DND-41 (cell line): ENCODE results near the gene KRTAP26-1.

Source experiments
- ATAC-seq: fragments of 200-7000 bp; cut with Tn5 transposase; 3 replicates; pipeline ENCODE4 v1.9.1; 2021; ENCODE audit warnings: low read depth; ENCODE audit not compliant: insufficient read depth
- DNase-seq: peaks from one replicate; pipeline ENCODE4 v3.0.0-alpha.2; 2020
- H2AFZ ChIP-seq: 2 replicates; pipeline ENCODE4 v1.6.0; 2012; ENCODE audit warnings: low read depth, low read length
- H3K27ac ChIP-seq: 2 replicates; pipeline ENCODE4 v1.5.1; 2012; ENCODE audit warnings: low read length, inconsistent platforms
- H3K27me3 ChIP-seq: fragments of 200-600 bp; sonication (generic); 2 replicates; pipeline ENCODE4 v1.6.0; 2012; ENCODE audit warnings: low read length, mild to moderate bottlenecking, inconsistent platforms; ENCODE audit not compliant: insufficient read depth, poor library complexity
- H3K36me3 ChIP-seq: 2 replicates; pipeline ENCODE4 v1.5.1; 2012; ENCODE audit warnings: low read length, inconsistent platforms; ENCODE audit not compliant: insufficient read depth
- H3K4me1 ChIP-seq: 2 replicates; pipeline ENCODE4 v1.5.1; 2012; ENCODE audit warnings: mild to moderate bottlenecking, low read length; ENCODE audit not compliant: insufficient read depth
- H3K4me2 ChIP-seq: 2 replicates; pipeline ENCODE4 v1.6.0; 2012; ENCODE audit warnings: mild to moderate bottlenecking, moderate library complexity, low read length, inconsistent platforms; ENCODE audit not compliant: insufficient read depth
- H3K4me3 ChIP-seq, 2 experiments: fragments of 200-600 bp in 1 of 2; shearing (Covaris generic) in 1 of 2; 2 replicates each; pipeline ENCODE4 v1.5.1; 2012 to 2016; ENCODE audit warnings: inconsistent platforms in 2 of 2, low read length in 2 of 2, mild to moderate bottlenecking in 2 of 2, low read depth in 1 of 2, moderate library complexity in 1 of 2
- H3K79me2 ChIP-seq: 2 replicates; pipeline ENCODE4 v1.6.0; 2012; ENCODE audit warnings: low read length, inconsistent platforms; ENCODE audit not compliant: insufficient read depth
- H3K9ac ChIP-seq: 2 replicates; pipeline ENCODE4 v1.6.0; 2012; ENCODE audit warnings: low read depth, mild to moderate bottlenecking, inconsistent platforms, low read length, moderate library complexity
- H3K9me3 ChIP-seq: 2 replicates; pipeline ENCODE4 v1.5.1; 2012; ENCODE audit warnings: low read length, moderate library complexity, mild to moderate bottlenecking, inconsistent platforms; ENCODE audit not compliant: insufficient read depth, severe bottlenecking
- H4K20me1 ChIP-seq: 2 replicates; pipeline ENCODE4 v1.6.0; 2012; ENCODE audit warnings: low read length; ENCODE audit not compliant: insufficient read depth
- EZH2 ChIP-seq: IDR thresholded peaks from 3 replicates; pipeline ENCODE4 v1.6.1; 2012; ENCODE audit warnings: borderline replicate concordance, low read depth, mild to moderate bottlenecking, moderate library complexity, low read length, inconsistent platforms; ENCODE audit not compliant: severe bottlenecking
- TF ChIP-seq, protein P1 (sequence below): IDR thresholded peaks from 2 replicates; pipeline ENCODE4 v1.5.1; 2012; ENCODE audit warnings: borderline replicate concordance, low read length, moderate library complexity, mild to moderate bottlenecking; ENCODE audit not compliant: poor library complexity, severe bottlenecking; ENCODE audit errors: extremely low read depth

The KRTAP26-1 gene, protein sequence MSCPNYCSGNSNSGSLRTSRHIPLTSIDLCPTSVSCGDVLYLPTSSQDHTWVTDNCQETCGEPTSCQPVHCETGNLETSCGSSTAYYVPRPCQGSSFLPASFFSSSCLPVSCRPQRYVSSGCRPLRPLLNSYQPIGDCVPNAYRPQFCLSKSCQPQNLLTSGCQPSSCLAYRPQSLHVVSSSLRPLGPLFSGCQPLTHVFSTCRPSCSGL

DNA sequence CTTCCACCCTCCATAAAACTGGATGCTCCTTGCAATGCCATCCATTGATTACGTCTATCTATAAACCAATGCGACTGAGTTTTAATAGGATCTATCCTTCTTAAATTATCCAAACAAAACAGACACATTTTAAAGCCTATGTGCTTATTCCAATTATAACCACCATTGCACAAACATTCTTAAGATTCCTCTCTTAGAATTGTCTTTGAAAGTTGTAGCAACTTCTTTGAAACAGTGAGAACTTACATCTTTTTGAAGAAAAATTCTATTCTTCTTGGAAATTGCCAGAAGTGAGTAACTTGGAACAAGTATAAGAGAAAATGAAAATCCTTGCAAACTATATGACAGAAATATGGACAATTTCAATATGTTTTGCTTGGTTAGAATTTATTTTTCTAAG, at the start of gene KRTAP26-1:
Gene KRTAP26-1, minus strand, starts transcription at position 101 of the 400 bp plus-strand sequence. CDS start 280 bp downstream, outside the sequence.
- TF ChIP-seq, protein P1, sequence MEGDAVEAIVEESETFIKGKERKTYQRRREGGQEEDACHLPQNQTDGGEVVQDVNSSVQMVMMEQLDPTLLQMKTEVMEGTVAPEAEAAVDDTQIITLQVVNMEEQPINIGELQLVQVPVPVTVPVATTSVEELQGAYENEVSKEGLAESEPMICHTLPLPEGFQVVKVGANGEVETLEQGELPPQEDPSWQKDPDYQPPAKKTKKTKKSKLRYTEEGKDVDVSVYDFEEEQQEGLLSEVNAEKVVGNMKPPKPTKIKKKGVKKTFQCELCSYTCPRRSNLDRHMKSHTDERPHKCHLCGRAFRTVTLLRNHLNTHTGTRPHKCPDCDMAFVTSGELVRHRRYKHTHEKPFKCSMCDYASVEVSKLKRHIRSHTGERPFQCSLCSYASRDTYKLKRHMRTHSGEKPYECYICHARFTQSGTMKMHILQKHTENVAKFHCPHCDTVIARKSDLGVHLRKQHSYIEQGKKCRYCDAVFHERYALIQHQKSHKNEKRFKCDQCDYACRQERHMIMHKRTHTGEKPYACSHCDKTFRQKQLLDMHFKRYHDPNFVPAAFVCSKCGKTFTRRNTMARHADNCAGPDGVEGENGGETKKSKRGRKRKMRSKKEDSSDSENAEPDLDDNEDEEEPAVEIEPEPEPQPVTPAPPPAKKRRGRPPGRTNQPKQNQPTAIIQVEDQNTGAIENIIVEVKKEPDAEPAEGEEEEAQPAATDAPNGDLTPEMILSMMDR = no peak
- no peak for TF ChIP-seq EZH2
- no peaks in the 10 kb centered on the region for H3K27me3 ChIP-seq
- H3K9ac ChIP-seq = no peak within 1 kb of the TSS
- H3K27ac ChIP-seq = no peak within 1 kb of the TSS
- no peak within 1 kb of the TSS for H3K4me3 ChIP-seq
- no peaks in the 10 kb centered on the region for H3K79me2 ChIP-seq
- no peaks in the 10 kb centered on the region for H3K9me3 ChIP-seq
- H3K4me2 ChIP-seq = no peak within 1 kb of the TSS
- ATAC-seq (no peak), DNase-seq (no peak)
- H4K20me1 ChIP-seq = no peaks in the 10 kb centered on the region
- H3K4me1 ChIP-seq = no peaks in the 10 kb centered on the region
- no peaks in the 10 kb centered on the region for H3K36me3 ChIP-seq
- H2AFZ ChIP-seq = no peak within 1 kb of the TSS

DNA sequence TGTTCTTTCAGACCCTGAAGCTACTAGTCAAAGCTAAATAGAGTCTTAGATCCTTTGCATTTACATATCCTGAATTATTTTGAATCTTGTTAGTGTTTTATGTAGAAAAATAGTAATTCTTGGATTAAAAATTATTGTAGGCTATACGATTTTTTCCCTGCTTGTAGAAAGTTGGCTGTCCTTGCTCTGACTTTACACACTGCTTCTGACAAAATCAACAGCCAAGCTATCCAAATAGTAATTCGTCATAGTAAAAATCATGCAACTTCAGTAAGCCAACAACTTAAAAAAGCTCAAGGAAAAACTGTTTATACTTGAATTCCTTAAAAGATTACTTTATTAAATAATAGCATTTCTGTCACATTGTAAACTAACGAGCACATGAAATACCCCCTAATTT, 35.8 kb upstream of the KRTAP26-1 start:
- no peak overlapping the region for H2AFZ ChIP-seq
- H3K27ac ChIP-seq = no peak overlapping the region
- no peaks in the 10 kb centered on the region for H3K36me3 ChIP-seq
- no peak overlapping the region for H3K4me2 ChIP-seq
- ATAC-seq (no peak), DNase-seq (no peak)
- H3K79me2 ChIP-seq = no peaks in the 10 kb centered on the region
- TF ChIP-seq, protein P1 = no peak
- no peak for TF ChIP-seq EZH2
- H3K9ac ChIP-seq = no peak overlapping the region
- no peaks in the 10 kb centered on the region for H3K27me3 ChIP-seq
- no peaks in the 10 kb centered on the region for H3K9me3 ChIP-seq
- H3K4me1 ChIP-seq = no peaks in the 10 kb centered on the region
- H4K20me1 ChIP-seq = no peaks in the 10 kb centered on the region
- H3K4me3 ChIP-seq = no peak overlapping the region

DNA sequence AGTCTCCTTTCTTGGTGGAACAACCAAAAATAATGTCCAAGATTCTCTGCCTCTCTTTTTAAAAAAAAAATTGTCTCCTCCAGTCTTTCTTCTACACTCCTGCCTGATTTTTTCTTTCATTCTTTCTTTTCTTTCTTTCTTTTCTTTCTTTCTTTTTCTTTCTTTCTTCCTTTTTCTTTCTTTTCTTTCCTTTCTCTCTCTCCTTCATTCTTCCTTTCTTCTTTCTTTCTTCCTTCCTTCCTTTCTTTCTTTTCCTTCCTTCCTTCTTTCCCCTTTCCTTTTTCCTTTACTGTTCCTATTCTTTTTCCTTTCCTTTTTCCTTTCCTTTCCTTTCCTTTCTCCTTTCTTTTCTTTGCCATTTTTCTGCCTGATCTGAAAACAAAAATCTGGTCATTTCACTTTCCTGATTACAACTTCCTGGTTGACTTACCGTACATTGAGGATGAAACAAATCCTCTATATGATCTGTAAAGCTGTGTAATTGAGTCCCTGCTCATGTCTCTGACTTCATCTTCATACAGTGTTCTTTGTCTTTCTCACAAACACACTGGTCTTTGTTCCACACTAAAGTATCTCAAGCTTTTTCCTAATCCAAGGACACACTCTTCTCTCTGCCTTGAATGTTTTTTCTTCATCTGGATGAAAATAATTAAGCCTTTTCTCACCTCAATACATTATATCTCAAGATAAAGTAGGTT, 34.3 kb upstream of the KRTAP26-1 start:
- no peak for TF ChIP-seq EZH2
- TF ChIP-seq, protein P1 = no peak
- no peak for DNase-seq
- no peak overlapping the region for H2AFZ ChIP-seq

More for the DNA sequence above, 34.3 kb upstream of the KRTAP26-1 start:
- Histone ChIP-seq H3K79me2 (no peaks in the 10 kb centered on the region), H3K4me1 (no peaks in the 10 kb centered on the region), H4K20me1 (no peaks in the 10 kb centered on the region), H3K27me3 (no peaks in the 10 kb centered on the region), H3K27ac (no peak overlapping the region), H3K4me3 (no peak overlapping the region), H3K36me3 (no peaks in the 10 kb centered on the region), H3K9ac (no peak overlapping the region), H3K9me3 (no peaks in the 10 kb centered on the region), H3K4me2 (no peak overlapping the region)
- no peak for ATAC-seq
